SK-N-SH treated with all-trans-retinoic acid at 6 μM for 48 hours (cell line): ENCODE data around the gene SON.

ENCODE experiments used
- TCF4 ChIP-seq: fragments of 250-450 bp; sonication (Bioruptor Pico); IDR thresholded peaks from 2 replicates; pipeline ENCODE4 v1.8.0; 2021; ENCODE audit warnings: mild to moderate bottlenecking, moderate library complexity, borderline replicate concordance
- ZNF8 ChIP-seq: fragments of 450-650 bp; formaldehyde crosslinking; IDR thresholded peaks from 2 replicates; pipeline ENCODE4 v1.5.0; 2020; ENCODE audit warnings: mild to moderate bottlenecking, moderate library complexity

GRCh38 chr21:33496345-33496744 is 46.5 kb upstream of the SON start:
- TF ChIP-seq TCF4 (CRISPR knock-in tag) (no peak), ZNF8 (CRISPR knock-in tag) (no peak)
